DND-41 (cell line): ENCODE data around the gene MCRIP2.
A peak's percentile ranks its signal among the peaks of the same experiment; 100 is the strongest.

Experiments used
- ATAC-seq: fragments of 200-7000 bp; cut with Tn5 transposase; 3 replicates; pipeline ENCODE4 v1.9.1; 2021; ENCODE audit warnings: low read depth; ENCODE audit not compliant: insufficient read depth
- DNase-seq: peaks from one replicate; pipeline ENCODE4 v3.0.0-alpha.2; 2020
- H2AFZ ChIP-seq: 2 replicates; pipeline ENCODE4 v1.6.0; 2012; ENCODE audit warnings: low read depth, low read length
- H3K27ac ChIP-seq: 2 replicates; pipeline ENCODE4 v1.5.1; 2012; ENCODE audit warnings: low read length, inconsistent platforms
- H3K27me3 ChIP-seq: fragments of 200-600 bp; sonication (generic); 2 replicates; pipeline ENCODE4 v1.6.0; 2012; ENCODE audit warnings: low read length, mild to moderate bottlenecking, inconsistent platforms; ENCODE audit not compliant: insufficient read depth, poor library complexity
- H3K36me3 ChIP-seq: 2 replicates; pipeline ENCODE4 v1.5.1; 2012; ENCODE audit warnings: low read length, inconsistent platforms; ENCODE audit not compliant: insufficient read depth
- H3K4me1 ChIP-seq: 2 replicates; pipeline ENCODE4 v1.5.1; 2012; ENCODE audit warnings: mild to moderate bottlenecking, low read length; ENCODE audit not compliant: insufficient read depth
- H3K4me2 ChIP-seq: 2 replicates; pipeline ENCODE4 v1.6.0; 2012; ENCODE audit warnings: mild to moderate bottlenecking, moderate library complexity, low read length, inconsistent platforms; ENCODE audit not compliant: insufficient read depth
- H3K4me3 ChIP-seq, 2 experiments: fragments of 200-600 bp in 1 of 2; shearing (Covaris generic) in 1 of 2; 2 replicates each; pipeline ENCODE4 v1.5.1; 2012 to 2016; ENCODE audit warnings: inconsistent platforms in 2 of 2, low read length in 2 of 2, mild to moderate bottlenecking in 2 of 2, low read depth in 1 of 2, moderate library complexity in 1 of 2
- H3K79me2 ChIP-seq: 2 replicates; pipeline ENCODE4 v1.6.0; 2012; ENCODE audit warnings: low read length, inconsistent platforms; ENCODE audit not compliant: insufficient read depth
- H3K9ac ChIP-seq: 2 replicates; pipeline ENCODE4 v1.6.0; 2012; ENCODE audit warnings: low read depth, mild to moderate bottlenecking, inconsistent platforms, low read length, moderate library complexity
- H3K9me3 ChIP-seq: 2 replicates; pipeline ENCODE4 v1.5.1; 2012; ENCODE audit warnings: low read length, moderate library complexity, mild to moderate bottlenecking, inconsistent platforms; ENCODE audit not compliant: insufficient read depth, severe bottlenecking
- H4K20me1 ChIP-seq: 2 replicates; pipeline ENCODE4 v1.6.0; 2012; ENCODE audit warnings: low read length; ENCODE audit not compliant: insufficient read depth
- CTCF ChIP-seq: IDR thresholded peaks from 2 replicates; pipeline ENCODE4 v1.5.1; 2012; ENCODE audit warnings: borderline replicate concordance, low read length, moderate library complexity, mild to moderate bottlenecking; ENCODE audit not compliant: poor library complexity, severe bottlenecking; ENCODE audit errors: extremely low read depth
- EZH2 ChIP-seq: IDR thresholded peaks from 3 replicates; pipeline ENCODE4 v1.6.1; 2012; ENCODE audit warnings: borderline replicate concordance, low read depth, mild to moderate bottlenecking, moderate library complexity, low read length, inconsistent platforms; ENCODE audit not compliant: severe bottlenecking

Gene MCRIP2

GRCh38 chr16:685967-686366 lies 44.3 kb downstream of the MCRIP2 start:
- Histone ChIP-seq H3K4me2 (no peak overlapping the region), H3K27me3 (no peaks in the 10 kb centered on the region), H3K79me2 (peaks cover 51% of the 10 kb centered on the region), H3K9me3 (no peaks in the 10 kb centered on the region), H3K36me3 (peaks cover 67% of the 10 kb centered on the region), H3K4me1 (peaks cover 81% of the 10 kb centered on the region), H3K4me3 (no peak overlapping the region), H3K27ac (no peak overlapping the region), H4K20me1 (peaks cover 40% of the 10 kb centered on the region), H2AFZ (no peak overlapping the region), H3K9ac (no peak overlapping the region)
- ATAC-seq (no peak), DNase-seq (no peak)
- TF ChIP-seq EZH2 (no peak), CTCF (peak; percentile 51)

- no peaks in the 10 kb centered on the region for H3K9me3 ChIP-seq
- no peak overlapping the region for H3K9ac ChIP-seq
- H3K36me3 ChIP-seq, result peaks cover 60% of the 10 kb centered on the region
- H4K20me1 ChIP-seq, result peaks cover 33% of the 10 kb centered on the region
- no peak for ATAC-seq
- H3K27ac ChIP-seq, result no peak overlapping the region
- H3K27me3 ChIP-seq, result no peaks in the 10 kb centered on the region
- H3K79me2 ChIP-seq, result peaks cover 44% of the 10 kb centered on the region
- H3K4me2 ChIP-seq, result no peak overlapping the region
- TF ChIP-seq EZH2 (no peak), CTCF (no peak)
- DNase-seq, result no peak
- no peak overlapping the region for H2AFZ ChIP-seq
- no peak overlapping the region for H3K4me3 ChIP-seq
- H3K4me1 ChIP-seq, result peaks cover 74% of the 10 kb centered on the region
Observed at GRCh38 chr16:686459-687260, 45.0 kb downstream of the MCRIP2 start.

GRCh38 chr16:687499-687898 lies 45.9 kb downstream of the MCRIP2 start:
- no peak overlapping the region for H3K27ac ChIP-seq
- DNase-seq (no peak), ATAC-seq (no peak)
- no peak for TF ChIP-seq CTCF
- TF ChIP-seq EZH2, result no peak
- peak overlapping the region; percentile 19; the same call in 1 of the 2 replicates for H3K4me2 ChIP-seq
- no peak overlapping the region for H2AFZ ChIP-seq
- peaks cover 52% of the 10 kb centered on the region for H3K36me3 ChIP-seq
- no peak overlapping the region for H3K9ac ChIP-seq
- peaks cover 65% of the 10 kb centered on the region for H3K4me1 ChIP-seq
- H3K79me2 ChIP-seq, result peaks cover 35% of the 10 kb centered on the region
- H3K27me3 ChIP-seq, result no peaks in the 10 kb centered on the region
- no peaks in the 10 kb centered on the region for H3K9me3 ChIP-seq
- no peak overlapping the region for H3K4me3 ChIP-seq
- peaks cover 25% of the 10 kb centered on the region for H4K20me1 ChIP-seq
